HG03521 (cell line): ENCODE measurements around the gene PER1.

ENCODE experiments used
- ATAC-seq: cut with Tn5 transposase; IDR thresholded peaks from one replicate; pipeline ENCODE4 v1.9.1; 2021; ENCODE audit warnings: mild to moderate bottlenecking, moderate library complexity; ENCODE audit not compliant: unreplicated experiment

The PER1 gene

GRCh38 chr17:8153525-8153956 lies 1.3 kb upstream of the PER1 start:
- no peak for ATAC-seq

GRCh38 chr17:8153031-8153451 lies 837 bp upstream of the PER1 start:
- ATAC-seq: no peak

GRCh38 chr17:8151641-8152111 lies 528 bp downstream of the PER1 start:
- no peak for ATAC-seq

DNA sequence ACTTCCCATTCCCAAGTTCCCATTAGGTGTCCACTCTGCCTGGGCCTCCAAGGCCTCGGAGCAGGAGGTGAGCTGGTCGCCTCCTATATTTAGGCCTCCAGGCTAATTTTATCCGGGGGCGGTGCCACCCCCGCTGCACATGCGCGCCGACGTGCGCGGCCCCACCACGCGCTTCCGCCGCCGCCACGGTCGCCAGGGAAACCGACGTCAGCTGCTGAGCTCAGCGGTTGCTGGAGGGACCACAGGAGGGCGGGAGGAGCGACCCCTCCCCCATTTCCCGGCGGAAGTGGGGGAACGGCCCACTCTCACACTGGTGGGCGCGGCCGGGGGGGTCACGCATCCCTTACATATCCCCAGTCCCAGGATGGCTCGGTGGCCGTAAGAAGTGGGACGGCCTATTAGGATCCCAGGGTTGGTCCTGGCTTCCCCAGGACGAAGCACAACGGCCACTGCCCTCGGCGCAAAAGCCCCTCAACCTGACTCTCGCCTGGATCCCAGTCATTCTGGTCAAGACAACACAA lies 1.0 kb downstream of the PER1 start:
- peak; percentile 47 for ATAC-seq

DNA sequence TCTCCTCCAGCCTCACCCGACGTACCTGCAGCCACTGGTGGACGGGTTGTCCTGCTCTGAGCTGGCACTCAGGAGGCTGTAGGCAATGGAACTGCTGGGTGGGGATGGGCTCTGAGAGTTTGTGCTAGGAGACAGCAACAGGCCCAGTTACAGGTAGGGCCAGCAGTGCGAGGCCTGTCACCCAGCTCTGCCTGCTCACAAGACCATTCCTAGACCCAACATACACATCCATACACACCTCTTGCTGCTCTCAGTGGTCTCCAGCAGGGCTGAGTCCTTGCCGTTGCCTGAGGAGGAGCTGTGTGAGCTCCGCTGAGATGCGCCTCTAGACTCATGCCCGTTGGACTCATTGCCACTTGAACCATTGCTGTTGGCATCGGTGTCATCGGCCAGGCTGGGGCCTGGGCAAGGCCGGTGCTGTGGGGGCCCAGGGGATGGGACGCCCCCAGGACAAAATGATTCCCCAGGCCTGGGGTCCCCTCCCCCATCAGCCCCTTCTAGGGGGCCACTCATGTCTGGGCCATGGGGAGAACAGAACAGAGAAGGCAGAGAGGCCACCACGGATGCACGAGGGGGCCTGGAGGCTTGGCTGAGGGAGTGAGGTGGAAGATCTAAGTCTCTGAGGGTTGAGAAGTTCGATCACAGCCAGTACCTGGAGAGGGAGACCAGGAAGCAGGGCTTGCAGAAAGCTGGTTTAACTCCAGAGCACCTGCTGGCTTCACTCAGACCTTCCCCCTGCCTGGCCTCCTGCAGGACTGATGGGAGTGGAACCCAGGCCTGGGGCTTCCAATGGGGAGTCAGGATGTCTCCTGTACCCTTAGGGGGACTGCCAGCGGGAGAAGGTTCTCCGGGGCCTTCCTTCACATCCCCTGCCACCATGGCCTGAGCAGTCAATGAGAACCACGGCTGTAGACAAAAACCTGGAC lies 1.7 kb downstream of the PER1 start:
- no peak for ATAC-seq

DNA sequence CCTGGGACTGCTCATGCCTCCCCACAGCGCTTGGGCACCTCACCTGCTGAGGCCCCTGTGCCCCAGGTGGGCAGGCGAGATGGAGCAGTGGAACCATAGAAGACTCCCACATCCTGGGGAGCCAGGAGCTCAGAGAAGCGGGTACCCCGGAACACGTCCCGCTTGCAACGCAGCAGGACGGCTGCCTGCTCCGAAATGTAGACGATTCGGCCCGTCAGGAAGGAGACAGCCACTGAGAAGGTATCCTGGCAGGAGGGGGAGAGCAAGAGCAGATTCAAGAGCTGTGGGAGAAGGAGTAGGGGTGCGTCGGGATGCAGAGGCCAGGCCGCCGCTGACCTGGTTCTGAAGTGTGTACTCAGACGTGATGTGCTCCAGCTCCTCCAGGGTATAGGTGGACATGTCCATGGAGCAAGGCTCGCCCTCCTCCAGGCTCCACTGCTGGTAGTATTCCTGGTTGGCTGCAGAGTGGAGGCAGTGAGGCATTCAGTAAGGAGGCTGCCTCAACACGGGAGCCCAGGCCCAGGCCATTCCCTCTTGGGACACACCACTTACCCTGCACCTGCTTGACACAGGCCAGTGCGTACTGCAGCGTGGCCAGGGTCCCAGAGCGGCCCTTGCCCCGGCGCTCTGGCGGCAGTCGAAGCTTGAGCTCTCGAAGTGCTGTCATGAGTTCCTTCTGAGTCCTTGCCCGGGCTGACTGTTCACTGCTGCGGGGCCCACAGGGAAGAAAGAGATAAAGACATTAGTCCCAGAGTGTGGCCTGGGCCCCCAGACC lies 2.6 kb downstream of the PER1 start:
- no peak for ATAC-seq

- ATAC-seq: no peak
Observed at GRCh38 chr17:8148560-8148959, 3.6 kb downstream of the PER1 start.

DNA sequence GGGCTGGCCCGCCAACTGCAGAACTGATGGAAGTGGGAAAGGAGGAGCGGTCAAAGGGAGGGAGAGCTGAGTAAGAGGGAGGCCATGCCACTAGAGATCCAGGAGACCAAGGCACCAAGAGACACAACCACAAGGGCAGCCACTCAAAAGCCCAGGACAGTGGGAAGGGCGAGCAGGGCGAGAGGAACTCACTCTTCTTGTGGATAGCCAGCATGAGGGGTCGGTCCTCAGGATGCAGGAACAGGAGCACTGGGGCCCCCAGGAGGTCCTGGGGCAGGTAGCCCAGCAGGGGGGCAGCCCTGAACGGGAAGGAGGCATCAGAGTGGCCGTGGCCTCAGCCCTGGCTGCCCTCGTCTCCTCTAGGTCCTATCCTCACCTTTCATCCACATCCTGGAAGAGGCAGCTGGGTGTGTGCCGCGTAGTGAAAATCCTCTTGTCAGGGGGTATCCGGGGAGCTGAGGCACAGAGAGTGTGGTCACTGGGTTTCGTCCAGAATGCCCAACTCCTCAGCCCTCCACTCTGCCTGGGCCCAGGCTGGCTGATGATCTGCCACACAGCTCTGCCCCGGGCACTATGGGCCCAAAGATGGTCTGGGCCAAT lies 4.3 kb downstream of the PER1 start:
- no peak for ATAC-seq

GRCh38 chr17:8147141-8147804 lies 4.9 kb downstream of the PER1 start:
- no peak for ATAC-seq

GRCh38 chr17:8146381-8147140 lies 5.6 kb downstream of the PER1 start:
- ATAC-seq: no peak

GRCh38 chr17:8145811-8146210 lies 6.4 kb downstream of the PER1 start:
- no peak for ATAC-seq

DNA sequence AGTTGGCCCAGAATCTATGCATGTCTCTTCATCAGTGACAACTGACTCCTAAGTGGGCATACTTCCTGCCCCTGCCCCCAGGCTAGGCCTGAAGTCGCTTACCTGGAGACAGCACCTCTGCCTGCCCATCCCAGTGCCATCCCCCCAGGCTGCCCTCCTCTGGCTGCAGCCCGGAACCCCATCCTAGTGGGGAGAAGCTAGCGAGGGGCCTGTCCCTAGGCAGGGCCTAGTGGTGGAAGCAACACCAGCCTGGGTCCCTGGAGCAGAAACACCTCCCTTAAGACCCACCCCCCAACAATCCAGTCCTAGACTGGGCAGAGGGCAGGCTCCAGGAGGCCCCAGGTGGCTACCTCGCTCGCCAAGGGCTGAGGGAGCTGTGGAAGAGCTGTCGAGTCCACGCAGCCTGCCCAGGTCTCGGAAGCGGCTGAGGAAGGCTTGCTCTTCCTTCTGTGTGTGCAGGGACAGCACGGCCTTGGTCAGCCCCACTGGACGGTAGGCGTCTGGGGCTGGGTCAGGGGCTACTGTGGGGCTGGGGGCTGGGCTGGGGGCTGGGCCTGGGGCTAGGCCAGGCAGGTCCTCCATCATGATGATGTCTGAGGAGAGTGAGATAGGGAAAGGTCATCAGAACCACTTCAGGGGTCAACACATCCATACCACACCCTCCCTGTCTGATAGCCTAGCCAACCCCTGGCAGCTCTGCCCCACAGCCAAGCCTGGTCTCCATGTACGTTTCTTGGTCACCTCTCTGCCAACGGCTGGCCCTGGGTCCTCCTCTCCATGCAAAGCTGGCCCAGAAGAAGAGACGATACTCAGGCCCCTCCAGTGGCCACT lies 7.6 kb downstream of the PER1 start:
- ATAC-seq: no peak

GRCh38 chr17:8143581-8144400 lies 8.4 kb downstream of the PER1 start:
- no peak for ATAC-seq

DNA sequence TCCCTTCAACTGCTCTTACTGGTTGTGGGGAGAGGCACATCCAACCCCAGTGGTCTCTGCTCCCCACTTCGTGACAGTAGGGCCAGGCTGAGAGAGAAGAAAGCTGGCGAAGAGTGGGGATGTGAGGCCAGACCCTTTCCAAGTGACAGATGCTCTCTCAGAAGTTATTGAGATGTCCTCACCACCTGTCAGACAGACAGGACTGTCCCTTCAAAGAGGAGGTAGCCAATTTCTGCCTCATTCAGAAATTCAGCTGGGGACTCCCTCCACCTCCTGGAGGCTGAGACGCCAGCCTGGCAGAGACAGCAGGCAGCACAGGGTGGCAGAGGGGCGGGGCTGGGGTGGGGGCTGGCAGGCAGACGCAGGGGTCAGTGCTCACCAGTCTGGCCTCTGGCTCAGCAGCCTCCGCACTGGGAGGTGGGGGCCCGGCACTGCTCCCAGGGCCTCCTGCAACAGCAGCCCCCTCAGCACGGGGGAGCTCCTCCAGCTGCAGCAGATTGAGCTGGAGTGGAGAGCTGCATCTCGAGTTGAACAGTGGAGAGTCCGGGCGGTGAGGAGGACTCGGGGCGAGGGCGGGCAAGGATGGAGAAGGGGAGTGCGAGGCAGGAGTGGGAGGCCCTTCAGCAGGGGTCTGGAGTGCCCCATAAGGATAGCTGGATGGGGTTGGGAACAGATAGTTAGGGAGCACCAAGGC lies 9.2 kb downstream of the PER1 start:
- ATAC-seq: no peak

DNA sequence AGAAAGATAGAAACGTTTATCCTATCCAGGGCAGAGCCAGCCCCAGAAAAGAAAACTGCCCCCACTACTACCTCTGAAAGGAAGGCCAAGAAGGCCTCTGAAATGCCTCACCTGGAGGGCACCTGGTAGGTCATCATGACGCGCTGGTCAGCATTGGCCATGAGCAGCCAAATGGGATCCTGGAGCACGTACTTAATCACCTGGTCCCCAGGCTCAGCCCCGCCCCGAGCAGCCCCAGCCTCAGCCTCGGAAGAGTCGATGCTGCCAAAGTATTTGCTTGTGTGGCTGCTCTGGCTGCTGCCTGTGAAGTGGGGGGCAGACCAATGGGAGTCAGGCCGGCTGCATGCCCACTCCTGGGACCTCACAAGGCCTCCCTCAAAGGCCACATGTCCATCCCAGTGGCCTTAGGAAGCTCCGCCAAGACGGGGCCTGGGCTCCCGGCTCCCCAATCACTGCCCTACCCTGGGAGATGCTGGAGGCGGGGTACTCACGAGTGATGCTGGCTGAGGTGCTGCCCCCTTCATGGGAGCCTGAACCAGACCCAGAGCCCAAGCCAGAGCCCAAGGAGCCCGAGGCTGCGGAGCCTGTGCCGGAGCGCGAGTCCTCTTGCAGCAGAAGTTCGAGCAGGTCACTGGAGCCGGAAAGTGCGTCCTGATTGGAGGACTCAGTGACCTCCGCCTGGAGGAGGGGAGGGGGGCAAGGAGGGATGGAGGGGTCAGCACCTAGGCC lies 9.9 kb downstream of the PER1 start:
- no peak for ATAC-seq

DNA sequence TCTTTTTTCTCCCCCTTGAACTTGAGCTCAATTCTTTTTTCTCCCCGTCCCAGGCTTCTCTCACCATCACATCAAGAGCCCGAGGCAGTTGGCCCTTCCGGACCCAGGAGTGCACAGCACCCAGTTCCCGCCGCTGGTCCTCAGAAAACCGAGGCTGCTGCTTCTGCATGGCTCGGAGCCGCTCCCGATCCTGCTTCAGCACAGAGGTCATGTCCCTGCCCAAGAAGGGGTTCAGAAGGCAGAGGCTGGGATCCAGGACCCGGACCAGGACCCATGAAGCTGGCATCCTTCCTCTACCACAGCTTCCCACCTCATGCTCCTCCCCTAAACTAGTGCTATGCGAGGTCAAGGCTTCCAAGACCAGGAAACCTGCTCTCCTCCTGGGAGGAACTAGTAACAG lies 10.5 kb downstream of the PER1 start:
- ATAC-seq: no peak

- no peak for ATAC-seq
Observed at GRCh38 chr17:8141045-8141444, 11.2 kb downstream of the PER1 start.
